AG09309 (cell line): Measurements from ENCODE around the gene PCSK5.
A peak's percentile ranks its signal among the peaks of the same experiment; 100 is the strongest.

ENCODE experiments used
- DNase-seq: peaks from one replicate; pipeline ENCODE4 v3.0.0-alpha.2; 2010; ENCODE audit warnings: low read depth
- H3K4me3 ChIP-seq: 2 replicates; pipeline ENCODE4 v1.5.1; 2011; ENCODE audit warnings: mild to moderate bottlenecking, low read depth, low read length, moderate library complexity; ENCODE audit not compliant: control insufficient read depth
- TF ChIP-seq, protein P1 (sequence below): IDR thresholded peaks from 2 replicates; pipeline ENCODE4 v1.5.1; 2011; ENCODE audit warnings: mild to moderate bottlenecking, low read depth, low read length, inconsistent platforms; ENCODE audit not compliant: insufficient read depth, control insufficient read depth; ENCODE audit errors: missing control alignments

PCSK5 gene

DNA sequence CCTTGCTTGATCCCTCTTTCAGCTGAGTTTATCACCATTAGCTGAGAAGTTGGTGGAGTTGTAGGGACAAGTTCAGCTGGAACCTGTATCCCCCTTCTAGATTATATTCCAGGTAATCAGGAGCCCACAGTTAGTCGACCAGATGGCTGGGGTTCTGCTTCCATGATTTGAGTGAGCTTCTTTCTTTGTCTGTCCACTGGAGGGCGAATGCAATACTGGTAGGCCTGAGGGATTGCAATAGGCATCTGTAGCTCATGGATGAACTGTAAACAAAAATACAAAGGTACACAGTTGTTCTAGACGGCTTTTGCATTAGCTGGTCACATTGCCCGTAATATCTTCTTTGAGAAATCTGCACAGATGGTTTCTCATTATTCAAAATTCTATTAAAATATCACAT, 88.9 kb downstream of the PCSK5 start:
- no peak overlapping the region for H3K4me3 ChIP-seq
- TF ChIP-seq, protein P1, sequence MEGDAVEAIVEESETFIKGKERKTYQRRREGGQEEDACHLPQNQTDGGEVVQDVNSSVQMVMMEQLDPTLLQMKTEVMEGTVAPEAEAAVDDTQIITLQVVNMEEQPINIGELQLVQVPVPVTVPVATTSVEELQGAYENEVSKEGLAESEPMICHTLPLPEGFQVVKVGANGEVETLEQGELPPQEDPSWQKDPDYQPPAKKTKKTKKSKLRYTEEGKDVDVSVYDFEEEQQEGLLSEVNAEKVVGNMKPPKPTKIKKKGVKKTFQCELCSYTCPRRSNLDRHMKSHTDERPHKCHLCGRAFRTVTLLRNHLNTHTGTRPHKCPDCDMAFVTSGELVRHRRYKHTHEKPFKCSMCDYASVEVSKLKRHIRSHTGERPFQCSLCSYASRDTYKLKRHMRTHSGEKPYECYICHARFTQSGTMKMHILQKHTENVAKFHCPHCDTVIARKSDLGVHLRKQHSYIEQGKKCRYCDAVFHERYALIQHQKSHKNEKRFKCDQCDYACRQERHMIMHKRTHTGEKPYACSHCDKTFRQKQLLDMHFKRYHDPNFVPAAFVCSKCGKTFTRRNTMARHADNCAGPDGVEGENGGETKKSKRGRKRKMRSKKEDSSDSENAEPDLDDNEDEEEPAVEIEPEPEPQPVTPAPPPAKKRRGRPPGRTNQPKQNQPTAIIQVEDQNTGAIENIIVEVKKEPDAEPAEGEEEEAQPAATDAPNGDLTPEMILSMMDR, result peak; percentile 48
- DNase-seq, result no peak

DNA sequence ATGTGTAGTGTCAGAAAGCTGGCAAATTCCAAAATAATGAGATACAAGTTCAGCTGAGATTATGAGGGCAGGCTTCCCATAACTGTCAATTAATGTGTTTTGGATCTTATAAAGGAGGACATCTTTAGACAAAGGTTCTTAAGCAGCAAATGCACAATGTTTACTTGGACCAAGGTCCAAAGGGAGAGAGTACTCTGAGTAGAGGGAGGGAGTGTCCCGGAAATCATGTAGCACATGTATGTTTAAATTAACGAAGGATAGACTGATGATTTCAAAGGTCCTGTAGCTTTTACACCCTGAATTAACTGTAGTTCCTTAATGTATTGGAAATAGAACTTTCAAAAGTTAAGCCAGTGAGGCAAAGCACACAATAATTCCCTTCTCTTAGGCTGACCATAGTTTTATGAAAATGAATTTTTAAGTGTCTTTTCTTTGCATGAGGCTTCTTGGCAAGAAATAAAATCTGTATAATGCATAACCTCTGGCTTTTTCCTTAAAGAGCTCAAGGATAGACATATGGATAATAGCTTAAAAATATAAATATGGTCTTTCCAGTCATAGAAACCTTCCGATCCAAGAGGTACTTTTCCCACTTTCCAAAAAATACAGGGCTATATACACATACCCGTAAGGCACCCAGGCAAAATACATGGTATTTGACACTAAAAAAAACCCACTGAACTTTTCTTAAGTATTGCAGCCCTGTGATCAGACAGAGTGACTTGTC, 93.0 kb downstream of the PCSK5 start:
- no peak overlapping the region for H3K4me3 ChIP-seq
- DNase-seq, result no peak
- TF ChIP-seq, protein P1, result no peak

DNA sequence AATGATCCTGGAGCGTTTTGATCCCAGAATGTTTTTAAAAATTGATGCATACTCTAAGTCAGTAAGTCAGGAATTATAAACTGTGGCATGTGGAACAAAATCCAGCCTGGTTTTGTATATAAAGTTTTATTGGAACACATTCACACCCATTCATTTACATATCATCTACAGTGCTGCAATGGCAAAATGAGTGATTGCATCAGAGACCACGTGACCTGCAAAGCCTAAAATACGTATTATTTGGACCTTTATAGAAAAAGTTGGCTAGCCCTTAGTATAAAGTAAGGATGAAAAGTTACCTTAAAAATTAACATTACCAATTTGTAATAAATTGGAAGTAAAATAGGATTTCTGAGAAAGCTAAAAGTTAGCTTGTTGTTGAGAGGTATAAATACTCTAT, 95.0 kb downstream of the PCSK5 start:
- H3K4me3 ChIP-seq, result no peak overlapping the region
- DNase-seq, result no peak
- TF ChIP-seq, protein P1, result no peak

DNA sequence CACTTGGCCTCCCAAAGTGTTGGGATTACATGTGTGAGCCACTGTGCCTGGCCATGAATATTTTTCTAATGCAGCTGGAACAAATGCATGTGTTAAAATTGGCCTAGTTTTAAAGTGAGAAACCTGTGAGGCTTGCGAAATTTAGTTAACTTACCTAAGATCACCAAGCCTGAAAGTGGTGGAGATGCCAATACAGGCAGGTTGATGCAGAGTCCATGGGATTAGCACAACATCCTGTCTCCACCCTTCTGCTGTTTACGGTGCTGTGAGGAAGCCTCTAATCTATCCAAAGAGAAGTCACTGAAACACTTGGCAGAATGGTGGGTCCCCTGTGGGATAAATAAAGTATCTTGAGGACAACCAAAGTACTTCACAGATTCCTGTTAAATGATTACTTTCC, 98.2 kb downstream of the PCSK5 start:
- H3K4me3 ChIP-seq, result no peak overlapping the region
- TF ChIP-seq, protein P1, result no peak
- DNase-seq, result no peak

DNA sequence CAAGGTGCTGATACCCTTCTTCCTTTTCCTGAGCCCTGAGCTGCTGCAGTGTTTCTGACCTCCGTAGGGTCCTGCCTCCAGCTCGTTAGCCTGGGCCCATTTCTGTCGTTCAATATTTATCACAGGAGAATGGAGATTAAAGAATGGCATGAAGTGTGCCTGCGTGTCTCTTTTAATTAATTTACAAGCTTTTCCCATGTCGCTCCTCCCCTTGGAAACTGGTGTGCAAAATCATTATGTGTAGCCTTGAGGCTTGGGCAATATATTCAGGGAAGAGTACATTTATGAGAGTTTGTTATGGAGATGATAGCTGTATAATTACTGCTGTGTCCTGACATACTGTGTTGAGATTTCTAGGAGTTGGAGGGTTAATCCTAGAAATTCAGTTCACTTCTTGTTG, 99.7 kb downstream of the PCSK5 start:
- TF ChIP-seq, protein P1, result no peak
- H3K4me3 ChIP-seq, result no peak overlapping the region
- no peak for DNase-seq

DNA sequence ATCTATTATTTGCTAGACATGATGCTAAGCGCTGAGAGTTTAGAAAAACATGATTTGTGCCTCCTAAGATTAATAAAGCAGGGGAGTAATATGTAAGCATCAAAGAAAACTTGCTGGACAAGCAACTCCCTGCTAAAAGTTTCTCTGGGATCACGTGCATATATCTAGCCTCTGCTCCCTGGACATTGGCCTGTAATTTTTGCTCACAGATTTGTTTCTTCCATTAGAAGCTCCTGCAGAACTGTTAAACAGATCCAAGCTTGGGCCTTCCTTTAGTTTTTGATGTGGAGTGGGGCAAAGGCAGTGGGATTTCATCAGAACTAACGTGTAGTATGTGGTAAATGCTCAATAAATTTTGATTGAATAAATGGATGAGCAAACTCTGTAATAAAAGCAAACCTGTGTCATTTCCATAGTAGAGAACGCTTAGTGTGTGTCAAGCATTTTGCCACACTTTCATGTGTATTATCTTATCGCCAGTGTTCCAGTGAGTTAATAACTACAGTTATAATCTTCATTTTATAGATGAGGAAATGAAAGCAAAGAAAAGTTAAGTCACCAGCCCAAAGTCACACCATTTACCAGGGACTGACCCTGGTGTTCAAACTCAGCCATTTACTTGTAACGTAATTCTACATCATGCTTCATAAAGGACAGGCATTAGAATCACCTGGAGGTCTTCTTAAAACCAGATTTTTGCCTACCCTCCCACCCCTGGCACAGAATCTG, 100.3 kb downstream of the PCSK5 start:
- H3K4me3 ChIP-seq, result no peak overlapping the region
- DNase-seq, result no peak
- TF ChIP-seq, protein P1, result no peak
